DOHH2 (cell line): ENCODE measurements around the gene MLIP.

ENCODE experiments used
- EZH2phosphoT487 ChIP-seq: fragments of 200-600 bp; sonication (generic); IDR thresholded peaks from 2 replicates; pipeline ENCODE4 v1.6.1; 2017; ENCODE audit warnings: borderline replicate concordance, mild to moderate bottlenecking, antibody characterized with exemption, low read length, moderate library complexity, mixed read lengths
- TF ChIP-seq, protein P1 (sequence below): fragments of 200-600 bp; sonication (generic); IDR thresholded peaks from one replicate; pipeline ENCODE4 v1.5.1; 2014; ENCODE audit warnings: antibody characterized with exemption, mild to moderate bottlenecking, low read depth, low read length; ENCODE audit not compliant: poor library complexity, severe bottlenecking

DNA sequence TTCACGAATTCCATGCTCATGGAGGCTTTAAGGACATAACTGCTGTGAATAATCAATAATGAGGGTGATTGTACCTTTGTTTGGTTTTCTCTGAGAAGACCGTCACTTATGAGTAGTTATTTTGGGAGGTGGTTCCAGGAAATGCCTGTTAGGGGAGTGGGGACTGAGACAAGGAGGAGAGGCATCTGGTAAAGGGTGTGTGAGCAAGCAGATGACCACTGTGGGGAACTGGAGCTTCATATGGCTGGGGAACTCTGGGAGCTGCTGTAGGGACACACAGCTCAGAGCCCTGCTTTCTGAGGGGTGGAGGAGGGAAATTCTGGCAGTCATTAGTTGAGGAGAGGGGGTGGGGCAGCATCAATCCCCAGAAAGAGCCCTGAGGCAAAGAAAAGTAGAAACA, 125.7 kb downstream of the MLIP start:
- TF ChIP-seq, protein P1, sequence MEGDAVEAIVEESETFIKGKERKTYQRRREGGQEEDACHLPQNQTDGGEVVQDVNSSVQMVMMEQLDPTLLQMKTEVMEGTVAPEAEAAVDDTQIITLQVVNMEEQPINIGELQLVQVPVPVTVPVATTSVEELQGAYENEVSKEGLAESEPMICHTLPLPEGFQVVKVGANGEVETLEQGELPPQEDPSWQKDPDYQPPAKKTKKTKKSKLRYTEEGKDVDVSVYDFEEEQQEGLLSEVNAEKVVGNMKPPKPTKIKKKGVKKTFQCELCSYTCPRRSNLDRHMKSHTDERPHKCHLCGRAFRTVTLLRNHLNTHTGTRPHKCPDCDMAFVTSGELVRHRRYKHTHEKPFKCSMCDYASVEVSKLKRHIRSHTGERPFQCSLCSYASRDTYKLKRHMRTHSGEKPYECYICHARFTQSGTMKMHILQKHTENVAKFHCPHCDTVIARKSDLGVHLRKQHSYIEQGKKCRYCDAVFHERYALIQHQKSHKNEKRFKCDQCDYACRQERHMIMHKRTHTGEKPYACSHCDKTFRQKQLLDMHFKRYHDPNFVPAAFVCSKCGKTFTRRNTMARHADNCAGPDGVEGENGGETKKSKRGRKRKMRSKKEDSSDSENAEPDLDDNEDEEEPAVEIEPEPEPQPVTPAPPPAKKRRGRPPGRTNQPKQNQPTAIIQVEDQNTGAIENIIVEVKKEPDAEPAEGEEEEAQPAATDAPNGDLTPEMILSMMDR: no peak
- TF ChIP-seq EZH2phosphoT487: no peak
